Measurements from ENCODE around the gene SH3BGR.

Gene SH3BGR

GRCh38 chr21:39561140-39561539 lies 109.4 kb downstream of the SH3BGR start:
- ChIA-PET POLR2A (no interaction called here), CTCF (no interaction called here)
- TF ChIP-seq FOXK2 (IDR thresholded peaks at IDR 0.05) (no peak), L3MBTL2 (conservative IDR thresholded peaks at IDR 0.05) (no peak), HDGF (IDR thresholded peaks at IDR 0.05; ENCODE audit: borderline replicate concordance) (no peak), TARDBP (IDR thresholded peaks at IDR 0.05) (no peak), ZNF384 (IDR thresholded peaks at IDR 0.05) (no peak), ARNT (IDR thresholded peaks at IDR 0.05) (no peak), BHLHE40 (IDR thresholded peaks at IDR 0.05; ENCODE audit: borderline replicate concordance) (no peak), NFRKB (IDR thresholded peaks at IDR 0.05) (no peak), CTBP1 (IDR thresholded peaks at IDR 0.05; ENCODE audit: borderline replicate concordance) (no peak)
- DNase-seq (ENCODE audit: extremely low spot score) = no peak

GRCh38 chr21:39562791-39563770 lies 111.3 kb downstream of the SH3BGR start:
- DNase-seq (ENCODE audit: extremely low spot score) = no peak
- CTCF ChIA-PET = no interaction called here
- POLR2A ChIA-PET = no interaction called here
- no peak for TF ChIP-seq SUZ12 (IDR thresholded peaks at IDR 0.05)
- TF ChIP-seq FOXA1 (IDR thresholded peaks at IDR 0.05) = no peak
- no peak for TF ChIP-seq TARDBP (IDR thresholded peaks at IDR 0.05)

GRCh38 chr21:39564200-39564599 lies 112.4 kb downstream of the SH3BGR start:
- CTCF ChIA-PET = no interaction called here
- POLR2A ChIA-PET = no interaction called here
- TF ChIP-seq ARNT (IDR thresholded peaks at IDR 0.05) (no peak), L3MBTL2 (conservative IDR thresholded peaks at IDR 0.05) (no peak)
- no peak for DNase-seq (ENCODE audit: extremely low spot score)

Data from HEK293T (cell line).